ENCODE measurements around the gene C11orf65. TPM values are rescaled to one million over a fixed set of nuclear protein-coding genes. Genes with fewer than 3 reads are reported as not detected.
"Not testable (repeated sequence)": the region's sequence is repeated elsewhere in the genome, so short reads cannot be mapped to it uniquely, and the experiment has no call there.

C11orf65 gene
- total RNA-seq, 4 donors from 2014 or later: 0.19 to 1.3 (median 0.30) TPM; not detected in 1

DNA sequence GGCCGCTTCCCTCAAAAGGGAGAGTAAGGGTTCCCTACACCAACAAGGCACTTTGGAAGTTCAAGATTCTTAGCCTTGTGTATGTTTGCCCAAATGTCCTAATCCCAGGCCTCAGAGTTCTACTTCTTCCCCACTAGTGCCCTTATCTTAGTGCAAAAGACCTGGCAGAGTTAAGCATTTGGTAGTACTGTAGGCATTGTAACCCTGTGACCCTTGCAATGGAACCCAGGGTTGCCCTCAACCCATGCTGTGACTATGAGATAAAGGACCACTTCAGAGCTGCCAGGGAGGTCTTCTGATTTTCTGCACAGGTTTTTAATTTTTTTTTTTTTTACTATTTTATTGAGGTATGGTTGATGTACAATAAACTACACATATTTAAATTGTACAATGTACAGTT lies 65.1 kb downstream of the C11orf65 start:
- 96 to 100% methylated on average over 1 of the region's 1 CpG for WGBS, 2 donors
- no peak for DNase-seq (ENCODE audit: low spot score in 2 of 2)
- TF ChIP-seq POLR2A (IDR thresholded peaks at IDR 0.05): no peak
- TF ChIP-seq, protein P1, sequence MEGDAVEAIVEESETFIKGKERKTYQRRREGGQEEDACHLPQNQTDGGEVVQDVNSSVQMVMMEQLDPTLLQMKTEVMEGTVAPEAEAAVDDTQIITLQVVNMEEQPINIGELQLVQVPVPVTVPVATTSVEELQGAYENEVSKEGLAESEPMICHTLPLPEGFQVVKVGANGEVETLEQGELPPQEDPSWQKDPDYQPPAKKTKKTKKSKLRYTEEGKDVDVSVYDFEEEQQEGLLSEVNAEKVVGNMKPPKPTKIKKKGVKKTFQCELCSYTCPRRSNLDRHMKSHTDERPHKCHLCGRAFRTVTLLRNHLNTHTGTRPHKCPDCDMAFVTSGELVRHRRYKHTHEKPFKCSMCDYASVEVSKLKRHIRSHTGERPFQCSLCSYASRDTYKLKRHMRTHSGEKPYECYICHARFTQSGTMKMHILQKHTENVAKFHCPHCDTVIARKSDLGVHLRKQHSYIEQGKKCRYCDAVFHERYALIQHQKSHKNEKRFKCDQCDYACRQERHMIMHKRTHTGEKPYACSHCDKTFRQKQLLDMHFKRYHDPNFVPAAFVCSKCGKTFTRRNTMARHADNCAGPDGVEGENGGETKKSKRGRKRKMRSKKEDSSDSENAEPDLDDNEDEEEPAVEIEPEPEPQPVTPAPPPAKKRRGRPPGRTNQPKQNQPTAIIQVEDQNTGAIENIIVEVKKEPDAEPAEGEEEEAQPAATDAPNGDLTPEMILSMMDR (IDR thresholded peaks at IDR 0.05): no peak
- no peak overlapping the region for H3K4me3 ChIP-seq (ENCODE audit: low read depth, poor library complexity, severe bottlenecking)
- intact Hi-C loops (cut with DNase I; ENCODE audit: low total_unique reads): no loop called here

DNA sequence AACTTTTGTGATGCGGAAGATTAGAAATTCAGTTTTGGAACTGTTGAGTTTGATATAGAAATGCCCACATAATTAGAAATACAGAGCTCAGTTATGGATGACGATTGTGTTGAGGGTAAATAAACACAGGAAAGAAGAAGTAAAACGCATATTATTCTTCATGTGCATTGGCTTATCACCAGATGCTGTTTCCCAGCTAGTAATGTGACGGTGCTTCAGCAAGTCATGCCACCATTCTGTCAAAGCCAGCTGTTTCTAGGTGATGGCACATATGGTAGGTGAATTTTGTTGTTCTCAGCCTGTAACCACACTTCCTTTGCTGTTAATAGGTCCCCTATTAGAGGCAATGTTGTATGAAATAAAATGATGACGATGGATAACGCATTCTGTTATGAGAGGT lies 68.9 kb downstream of the C11orf65 start:
- intact Hi-C loops (cut with DNase I; ENCODE audit: low total_unique reads): no loop called here
- TF ChIP-seq, protein P1 (IDR thresholded peaks at IDR 0.05): no peak
- TF ChIP-seq POLR2A (IDR thresholded peaks at IDR 0.05): no peak
- 79 to 82% methylated on average over 6 of the region's 6 CpGs for WGBS, 2 donors
- no peak for DNase-seq (ENCODE audit: low spot score in 2 of 2)
- H3K4me3 ChIP-seq (ENCODE audit: low read depth, poor library complexity, severe bottlenecking): no peak overlapping the region

DNA sequence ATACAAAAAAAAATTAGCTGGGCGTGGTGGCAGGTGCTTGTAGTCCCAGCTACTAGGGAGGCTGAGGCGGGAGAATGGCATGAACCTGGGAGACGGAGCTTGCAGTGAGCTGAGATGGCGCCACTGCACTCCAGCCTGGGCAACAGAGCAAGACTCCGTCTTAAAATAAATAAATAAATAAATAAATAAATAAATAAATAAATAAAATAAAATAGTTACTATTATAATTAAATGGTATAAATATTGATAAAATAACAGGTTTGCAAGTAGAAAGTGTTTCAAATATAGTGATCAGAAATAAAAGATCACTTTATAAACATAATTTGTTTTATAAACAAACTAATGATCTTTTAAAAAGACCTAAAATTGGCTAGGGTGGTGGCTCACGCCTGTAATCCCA lies 70.7 kb downstream of the C11orf65 start:
- intact Hi-C loops (cut with DNase I; ENCODE audit: low total_unique reads): not testable (repeated sequence)
- WGBS, 2 donors: 96 to 97% methylated on average over 6 of the region's 6 CpGs

DNA sequence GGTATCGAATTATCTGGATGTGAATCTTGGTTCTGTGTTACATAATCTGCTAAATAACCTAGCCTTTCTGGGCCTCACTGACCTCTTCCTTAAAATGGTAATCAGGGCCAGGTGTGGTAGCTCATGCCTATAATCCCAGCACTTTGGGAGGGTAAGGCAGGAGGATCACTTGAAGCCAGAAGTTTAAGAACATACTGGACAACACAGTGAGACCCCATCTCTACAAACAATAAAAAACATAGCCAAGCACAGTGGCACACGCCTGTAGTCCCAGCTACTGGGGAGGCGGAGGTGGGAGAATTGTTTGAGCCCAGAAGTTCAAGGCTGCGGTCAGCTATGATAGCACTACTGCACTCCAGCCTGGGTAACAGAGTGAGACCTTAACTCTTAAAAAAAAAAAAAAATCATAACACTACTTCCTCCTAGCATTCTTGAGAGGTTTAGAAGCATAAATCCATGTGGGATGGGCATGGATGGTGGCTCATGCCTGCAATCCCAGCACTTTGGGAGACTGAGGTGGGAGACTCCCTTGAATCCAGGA lies 72.5 kb downstream of the C11orf65 start:
- H3K4me3 ChIP-seq (ENCODE audit: low read depth, poor library complexity, severe bottlenecking): no peak overlapping the region
- no peak for DNase-seq (ENCODE audit: low spot score in 2 of 2)
- intact Hi-C loops (cut with DNase I; ENCODE audit: low total_unique reads): no loop called here
- WGBS, 2 donors: 88 to 92% methylated on average over 4 of the region's 4 CpGs
- TF ChIP-seq, protein P1 (IDR thresholded peaks at IDR 0.05): no peak
- no peak for TF ChIP-seq POLR2A (IDR thresholded peaks at IDR 0.05)

More for the DNA sequence above, 70.7 kb downstream of the C11orf65 start:
- not testable (repeated sequence) for H3K4me3 ChIP-seq (ENCODE audit: low read depth, poor library complexity, severe bottlenecking); DNase-seq (ENCODE audit: low spot score in 2 of 2)

DNA sequence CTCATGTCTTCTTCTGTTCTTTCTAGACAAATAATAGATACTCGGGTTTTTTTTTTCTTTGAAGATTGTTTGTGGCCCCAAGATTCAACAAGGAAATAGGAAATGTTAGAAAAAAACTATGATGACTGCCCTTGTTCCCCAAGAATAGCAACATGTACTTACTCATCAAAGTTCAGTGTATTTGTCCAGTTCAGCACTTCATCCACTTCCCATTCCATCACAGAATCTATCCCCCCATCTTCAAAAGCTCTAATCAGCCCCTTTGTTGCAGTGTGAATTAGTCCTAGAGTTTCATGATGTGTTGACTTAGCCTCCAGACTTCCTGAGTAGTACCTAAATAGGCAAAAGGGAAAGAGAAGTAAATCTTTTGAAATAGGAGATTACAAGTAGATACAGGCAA lies 74.3 kb downstream of the C11orf65 start:
- WGBS, 2 donors: 62 to 69% methylated on average over 1 of the region's 1 CpG
- DNase-seq (ENCODE audit: low spot score in 2 of 2): no peak
- H3K4me3 ChIP-seq (ENCODE audit: low read depth, poor library complexity, severe bottlenecking): no peak overlapping the region
- TF ChIP-seq POLR2A (IDR thresholded peaks at IDR 0.05): no peak
- TF ChIP-seq, protein P1 (IDR thresholded peaks at IDR 0.05): no peak
- intact Hi-C loops (cut with DNase I; ENCODE audit: low total_unique reads): no loop called here

DNA sequence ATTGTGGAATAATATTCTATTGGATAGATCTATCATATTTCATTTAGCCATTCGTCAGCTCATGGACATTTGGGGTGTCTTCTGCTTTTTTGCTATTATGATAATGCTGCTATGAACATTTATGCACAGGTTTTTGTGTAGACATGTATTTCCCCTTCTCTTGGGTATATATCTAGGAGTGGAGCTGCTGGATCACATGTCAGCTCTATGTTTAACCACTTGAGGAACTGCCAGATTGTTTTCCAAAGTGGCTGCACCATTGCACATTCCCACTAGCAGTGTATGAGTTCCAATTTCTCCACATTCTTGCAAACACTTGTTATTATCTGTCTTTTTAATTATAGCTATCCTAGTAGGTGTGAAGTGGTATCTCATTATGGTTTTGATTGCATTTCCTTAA lies 75.0 kb downstream of the C11orf65 start:
- 90 to 97% methylated on average over 1 of the region's 1 CpG for WGBS, 2 donors
- no peak overlapping the region for H3K4me3 ChIP-seq (ENCODE audit: low read depth, poor library complexity, severe bottlenecking)
- intact Hi-C loops (cut with DNase I; ENCODE audit: low total_unique reads): no loop called here
- DNase-seq (ENCODE audit: low spot score in 2 of 2): no peak
- no peak for TF ChIP-seq POLR2A (IDR thresholded peaks at IDR 0.05)
- TF ChIP-seq, protein P1 (IDR thresholded peaks at IDR 0.05): no peak
